GM21786 (cell line): Measurements from ENCODE around the gene MICAL3.

Experiments used
- ATAC-seq: cut with Tn5 transposase; IDR thresholded peaks from one replicate; pipeline ENCODE4 v1.9.1; 2021; ENCODE audit not compliant: unreplicated experiment

MICAL3 gene

GRCh38 chr22:17823964-17824363, 200.4 kb downstream of the MICAL3 start:
- no peak for ATAC-seq

GRCh38 chr22:17823226-17823625, 201.1 kb downstream of the MICAL3 start:
- no peak for ATAC-seq

GRCh38 chr22:17822087-17822486, 202.3 kb downstream of the MICAL3 start:
- ATAC-seq, result no peak

GRCh38 chr22:17820879-17821439, 203.4 kb downstream of the MICAL3 start:
- no peak for ATAC-seq

GRCh38 chr22:17818649-17819048, 205.7 kb downstream of the MICAL3 start:
- ATAC-seq, result no peak

GRCh38 chr22:17818180-17818579, 206.2 kb downstream of the MICAL3 start:
- no peak for ATAC-seq

- no peak for ATAC-seq
Observed at GRCh38 chr22:17817511-17818065, 206.8 kb downstream of the MICAL3 start.

GRCh38 chr22:17817079-17817478, 207.3 kb downstream of the MICAL3 start:
- ATAC-seq, result no peak

- no peak for ATAC-seq
Observed at GRCh38 chr22:17816649-17817048, 207.7 kb downstream of the MICAL3 start.

GRCh38 chr22:17815703-17816254, 208.6 kb downstream of the MICAL3 start:
- ATAC-seq, result no peak

GRCh38 chr22:17814830-17815229, 209.5 kb downstream of the MICAL3 start:
- ATAC-seq, result no peak

GRCh38 chr22:17814084-17814483, 210.3 kb downstream of the MICAL3 start:
- ATAC-seq, result no peak

GRCh38 chr22:17811119-17811518, 213.2 kb downstream of the MICAL3 start:
- no peak for ATAC-seq

GRCh38 chr22:17810570-17811116, 213.7 kb downstream of the MICAL3 start:
- no peak for ATAC-seq

- ATAC-seq, result no peak
Observed at GRCh38 chr22:17808693-17809403, 215.5 kb downstream of the MICAL3 start.

GRCh38 chr22:17807578-17808410, 216.6 kb downstream of the MICAL3 start:
- ATAC-seq, result no peak

GRCh38 chr22:17807086-17807485, 217.3 kb downstream of the MICAL3 start:
- ATAC-seq, result no peak

GRCh38 chr22:17806437-17806836, 217.9 kb downstream of the MICAL3 start:
- ATAC-seq, result no peak

- no peak for ATAC-seq
Observed at GRCh38 chr22:17804331-17805080, 219.9 kb downstream of the MICAL3 start.

- no peak for ATAC-seq
Observed at GRCh38 chr22:17803609-17804270, 220.6 kb downstream of the MICAL3 start.
